Kidney capillary endothelial cell (primary cell): ENCODE measurements around the gene ARSK.
A peak's percentile ranks its signal among the peaks of the same experiment; 100 is the strongest.
"Not testable (repeated sequence)": the region's sequence is repeated elsewhere in the genome, so short reads cannot be mapped to it uniquely, and the experiment has no call there.

Source experiments
- DNase-seq: peaks from one replicate; pipeline ENCODE4 v3.0.0-alpha.2; 2018; ENCODE audit warnings: low spot score

Gene ARSK

GRCh38 chr5:95621839-95622629, 67.1 kb downstream of the ARSK start:
- DNase-seq = no peak

GRCh38 chr5:95623706-95624105, 68.8 kb downstream of the ARSK start:
- DNase-seq = no peak

- DNase-seq = no peak
These were observed 69.5 kb downstream of the ARSK start for GRCh38 chr5:95624368-95624767.

- DNase-seq = no peak
These were observed 71.8 kb downstream of the ARSK start for GRCh38 chr5:95626701-95627100.

GRCh38 chr5:95627971-95628810, 73.3 kb downstream of the ARSK start:
- DNase-seq = no peak

GRCh38 chr5:95628933-95629332, 74.0 kb downstream of the ARSK start:
- no peak for DNase-seq

- no peak for DNase-seq
These were observed 75.6 kb downstream of the ARSK start for GRCh38 chr5:95630394-95630917.

- DNase-seq = peak; percentile 52
These were observed 76.5 kb downstream of the ARSK start for GRCh38 chr5:95631255-95631958.

- peak; percentile 96 for DNase-seq
These were observed 77.2 kb downstream of the ARSK start for GRCh38 chr5:95631991-95632675.

- DNase-seq = not testable (repeated sequence)
These were observed 78.0 kb downstream of the ARSK start for GRCh38 chr5:95632942-95633341.

GRCh38 chr5:95633671-95634070, 78.8 kb downstream of the ARSK start:
- no peak for DNase-seq

GRCh38 chr5:95634081-95634480, 79.2 kb downstream of the ARSK start:
- DNase-seq = no peak

GRCh38 chr5:95638632-95639031, 83.7 kb downstream of the ARSK start:
- no peak for DNase-seq

GRCh38 chr5:95641741-95642220, 86.9 kb downstream of the ARSK start:
- no peak for DNase-seq

- DNase-seq = no peak
These were observed 88.3 kb downstream of the ARSK start for GRCh38 chr5:95643152-95643551.

- DNase-seq = peak; percentile 45
These were observed 89.6 kb downstream of the ARSK start for GRCh38 chr5:95644351-95645042.

GRCh38 chr5:95646226-95646568, 91.3 kb downstream of the ARSK start:
- DNase-seq = not testable (repeated sequence)

GRCh38 chr5:95646569-95647431, 91.9 kb downstream of the ARSK start, which contains the start of gene RFESD:
Gene RFESD, plus strand, starts transcription at chr5:95646777. Its CDS starts 5,495 bp downstream, at chr5:95652272.
- DNase-seq = peak; percentile 96

GRCh38 chr5:95647886-95648860, 93.3 kb downstream of the ARSK start:
- DNase-seq = no peak
